CD4-positive, alpha-beta T cell (primary cell): ENCODE data around the gene FMNL2. TPM values are rescaled to one million over a fixed set of nuclear protein-coding genes. Genes with fewer than 3 reads are reported as not detected.
A peak's percentile ranks its signal among the peaks of the same experiment; 100 is the strongest.

ENCODE experiments used
- ATAC-seq: fragments of 200-7000 bp; cut with Tn5 transposase; one replicate; pipeline ENCODE4 v1.10.0; 2022; ENCODE audit warnings: mild to moderate bottlenecking; ENCODE audit not compliant: poor library complexity
- CTCF ChIA-PET: fragments of 350-600 bp; sonication (Branson Sonifier 250); formaldehyde crosslinking; loops from one replicate; lab custom pipeline; 2021; ENCODE audit warnings: antibody characterized with exemption, inconsistent platforms; lab: Charles Lee
- POLR2A ChIA-PET: fragments of 350-600 bp; sonication (Branson Sonifier 250); formaldehyde crosslinking; loops from one replicate; lab custom pipeline; 2021; ENCODE audit warnings: antibody characterized with exemption, inconsistent platforms; lab: Charles Lee
- DNase-seq, 14 experiments: peaks; one replicate each; pipeline ENCODE4 v3.0.0-alpha.2; 2013 to 2020; ENCODE audit warnings: mixed read lengths in 2 of 14
- H3K27ac ChIP-seq, 2 donors: one replicate each; pipeline versions ENCODE4 v1.5.1 to v1.7.0; 2013; ENCODE audit warnings: low read length in 2 of 2, low read depth in 1 of 2, mild to moderate bottlenecking in 1 of 2
- H3K27me3 ChIP-seq, 2 experiments: 1 replicate in 1 of 2; 2 replicates in 1 of 2; pipeline versions ENCODE4 v1.6.1 to v1.7.0; 2013; ENCODE audit warnings: low read length in 2 of 2, control low read depth in 1 of 2, mild to moderate bottlenecking in 1 of 2, moderate library complexity in 1 of 2; ENCODE audit not compliant: insufficient read depth in 2 of 2, control insufficient read depth in 1 of 2
- H3K36me3 ChIP-seq: one replicate; pipeline ENCODE4 v1.6.1; 2013; ENCODE audit warnings: low read length, control low read depth; ENCODE audit not compliant: insufficient read depth
- H3K4me1 ChIP-seq: one replicate; pipeline ENCODE4 v1.6.1; 2013; ENCODE audit warnings: low read length, control low read depth; ENCODE audit not compliant: insufficient read depth
- H3K4me3 ChIP-seq: one replicate; pipeline ENCODE4 v1.5.1; 2013; ENCODE audit warnings: mild to moderate bottlenecking, low read length, moderate library complexity
- H3K9me3 ChIP-seq, 2 experiments: 1 replicate in 1 of 2; 2 replicates in 1 of 2; pipeline versions ENCODE4 v1.6.1 to v1.7.0; 2013; ENCODE audit warnings: low read length in 2 of 2, mild to moderate bottlenecking in 2 of 2, control low read depth in 1 of 2, moderate library complexity in 1 of 2; ENCODE audit not compliant: control insufficient read depth in 1 of 2, insufficient read depth in 1 of 2
- H3K27ac Mint-ChIP-seq: one replicate; pipeline ENCODE4 v1.8.0; 2020; ENCODE audit warnings: mixed read lengths
- H3K27me3 Mint-ChIP-seq: one replicate; pipeline ENCODE4 v1.8.0; 2021; ENCODE audit warnings: mixed read lengths
- H3K36me3 Mint-ChIP-seq: one replicate; pipeline ENCODE4 v1.8.0; 2021; ENCODE audit warnings: low read depth, mixed read lengths
- H3K4me1 Mint-ChIP-seq: one replicate; pipeline ENCODE4 v1.8.0; 2021; ENCODE audit warnings: low read depth, mixed read lengths
- H3K4me3 Mint-ChIP-seq: one replicate; pipeline ENCODE4 v1.8.0; 2020; ENCODE audit warnings: mild to moderate bottlenecking, mixed read lengths
- H3K9me3 Mint-ChIP-seq: one replicate; pipeline ENCODE4 v1.8.0; 2020; ENCODE audit warnings: mixed read lengths
- intact Hi-C, 2 experiments: fragments of 100-400 bp; cut with DNase I in 1 of 2; cut with micrococcal nuclease in 1 of 2; formaldehyde crosslinking; loops; one replicate each; pipeline versions ENCODE4 v1.15.1 to v1.9.0; 2023 to 2025; cut with DNase I, micrococcal nuclease
- total RNA-seq, 174 experiments: library from RNA in 2 of 174; stranded (reverse) in 2 of 174; gene quantifications; one replicate each; pipeline ENCODE4 v1.2.3 and lab custom pipeline; 2021 to 2026
- TF ChIP-seq, protein P1 (sequence below): fragments of 200-600 bp; IDR thresholded peaks from one replicate; pipeline ENCODE4 v1.8.0; 2022; ENCODE audit warnings: antibody characterized with exemption, mild to moderate bottlenecking

The FMNL2 gene
- total RNA-seq, 2 experiments from 2014 or later = 0.30 to 0.31 TPM

DNA sequence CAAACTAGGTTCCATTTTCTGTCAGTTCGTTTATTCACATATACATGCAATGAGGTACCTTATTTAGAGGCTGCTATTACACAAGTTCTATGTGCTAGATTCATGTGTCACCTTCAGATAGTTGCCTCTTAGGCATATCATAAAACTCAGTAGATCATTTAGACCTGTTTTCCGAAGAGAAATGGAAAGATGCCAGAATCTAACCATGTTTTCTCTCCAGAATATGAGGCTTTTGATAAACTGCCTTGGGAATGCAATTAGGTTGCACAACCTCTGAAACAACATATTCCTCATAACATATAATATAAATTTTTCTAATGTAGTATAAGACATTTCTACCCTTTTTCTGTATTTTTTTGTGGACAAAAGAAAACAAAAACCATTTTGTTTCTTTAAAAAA lies 274.2 kb downstream of the FMNL2 start:
- Mint-ChIP-seq H3K36me3 (no peaks in the 10 kb centered on the region), H3K27me3 (no peaks in the 10 kb centered on the region), H3K4me3 (no peak overlapping the region), H3K4me1 (peaks cover 5% of the 10 kb centered on the region), H3K9me3 (no peaks in the 10 kb centered on the region), H3K27ac (no peak overlapping the region)
- CTCF ChIA-PET = no interaction called here
- H3K9me3 ChIP-seq = no peaks in the 10 kb centered on the region
- TF ChIP-seq, protein P1, sequence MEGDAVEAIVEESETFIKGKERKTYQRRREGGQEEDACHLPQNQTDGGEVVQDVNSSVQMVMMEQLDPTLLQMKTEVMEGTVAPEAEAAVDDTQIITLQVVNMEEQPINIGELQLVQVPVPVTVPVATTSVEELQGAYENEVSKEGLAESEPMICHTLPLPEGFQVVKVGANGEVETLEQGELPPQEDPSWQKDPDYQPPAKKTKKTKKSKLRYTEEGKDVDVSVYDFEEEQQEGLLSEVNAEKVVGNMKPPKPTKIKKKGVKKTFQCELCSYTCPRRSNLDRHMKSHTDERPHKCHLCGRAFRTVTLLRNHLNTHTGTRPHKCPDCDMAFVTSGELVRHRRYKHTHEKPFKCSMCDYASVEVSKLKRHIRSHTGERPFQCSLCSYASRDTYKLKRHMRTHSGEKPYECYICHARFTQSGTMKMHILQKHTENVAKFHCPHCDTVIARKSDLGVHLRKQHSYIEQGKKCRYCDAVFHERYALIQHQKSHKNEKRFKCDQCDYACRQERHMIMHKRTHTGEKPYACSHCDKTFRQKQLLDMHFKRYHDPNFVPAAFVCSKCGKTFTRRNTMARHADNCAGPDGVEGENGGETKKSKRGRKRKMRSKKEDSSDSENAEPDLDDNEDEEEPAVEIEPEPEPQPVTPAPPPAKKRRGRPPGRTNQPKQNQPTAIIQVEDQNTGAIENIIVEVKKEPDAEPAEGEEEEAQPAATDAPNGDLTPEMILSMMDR = no peak
- H3K36me3 ChIP-seq = no peaks in the 10 kb centered on the region
- DNase-seq (no peak), ATAC-seq (no peak)
- H3K27ac ChIP-seq = no peak overlapping the region
- H3K4me3 ChIP-seq = no peak overlapping the region
- intact Hi-C loops = no loop called here
- peaks cover 4% of the 10 kb centered on the region for H3K4me1 ChIP-seq
- POLR2A ChIA-PET = no interaction called here
- H3K27me3 ChIP-seq = no peaks in the 10 kb centered on the region

DNA sequence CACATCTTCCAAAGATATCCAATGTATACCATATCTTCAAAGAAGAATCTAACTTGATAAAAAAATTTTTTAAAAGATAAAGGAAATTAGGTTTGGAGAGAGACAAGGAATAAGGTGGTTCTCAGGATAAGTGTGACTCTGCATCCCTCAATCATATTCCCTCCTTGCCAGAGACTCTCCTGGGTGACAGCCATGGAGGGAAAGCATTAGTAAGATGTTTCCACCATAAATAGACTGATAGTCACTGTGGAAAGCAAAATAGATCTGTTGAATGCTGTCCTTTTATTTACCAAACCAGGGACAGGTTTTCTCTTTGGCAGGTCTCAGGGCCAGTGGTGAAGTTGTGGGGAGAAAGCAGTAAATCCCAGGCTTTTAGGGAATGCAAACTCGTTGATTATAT lies 274.7 kb downstream of the FMNL2 start:
- ChIA-PET POLR2A (no interaction called here), CTCF (no interaction called here)
- Mint-ChIP-seq H3K4me1 (peaks cover 5% of the 10 kb centered on the region), H3K27ac (no peak overlapping the region), H3K36me3 (no peaks in the 10 kb centered on the region), H3K27me3 (no peaks in the 10 kb centered on the region), H3K9me3 (no peaks in the 10 kb centered on the region), H3K4me3 (no peak overlapping the region)
- H3K36me3 ChIP-seq = no peaks in the 10 kb centered on the region
- no peaks in the 10 kb centered on the region for H3K9me3 ChIP-seq
- intact Hi-C loops = no loop called here
- no peaks in the 10 kb centered on the region for H3K27me3 ChIP-seq
- no peak for ATAC-seq
- no peak overlapping the region for H3K4me3 ChIP-seq
- DNase-seq = no peak
- no peak overlapping the region for H3K27ac ChIP-seq
- TF ChIP-seq, protein P1 = no peak
- H3K4me1 ChIP-seq = peaks cover 4% of the 10 kb centered on the region

DNA sequence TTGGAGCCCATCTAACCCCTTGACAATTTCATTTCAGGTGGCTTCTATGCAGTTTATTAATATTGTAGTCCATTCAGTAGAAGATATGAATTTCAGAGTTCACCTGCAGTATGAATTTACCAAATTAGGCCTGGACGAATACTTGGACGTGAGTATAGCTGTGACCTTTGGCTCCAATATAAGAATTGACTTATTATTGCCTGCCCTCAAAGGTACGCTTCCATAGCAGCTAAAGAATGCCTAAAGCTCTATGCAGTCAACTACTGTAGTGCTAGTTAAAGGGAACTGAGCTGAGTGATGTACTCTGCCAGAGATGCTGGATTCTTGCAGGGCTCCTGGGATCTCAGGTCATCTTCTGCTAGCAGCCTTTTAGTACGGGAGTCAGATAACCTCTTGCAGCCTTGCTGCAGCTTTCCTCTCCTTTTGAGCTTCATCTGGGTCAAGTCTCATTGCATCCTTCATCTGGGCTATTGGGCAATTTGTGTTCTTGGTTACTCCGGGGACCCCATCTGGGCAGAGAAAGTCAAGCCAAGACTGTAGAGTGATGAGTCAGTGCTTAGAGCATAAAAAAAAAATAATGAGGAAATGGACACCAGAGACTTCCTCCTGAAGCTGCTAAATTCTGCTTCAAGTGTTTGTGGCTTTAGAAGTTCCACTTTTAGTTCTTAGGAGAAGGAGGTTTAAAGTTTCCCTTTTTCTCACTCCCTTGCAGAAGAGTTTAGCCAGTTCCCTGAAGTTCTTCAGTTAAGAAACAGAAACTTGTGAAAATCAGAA lies 276.7 kb downstream of the FMNL2 start:
- no peak overlapping the region for H3K27ac ChIP-seq
- ChIA-PET CTCF (no interaction called here), POLR2A (no interaction called here)
- H3K4me3 ChIP-seq = no peak overlapping the region
- no peaks in the 10 kb centered on the region for H3K36me3 Mint-ChIP-seq
- no peaks in the 10 kb centered on the region for H3K9me3 ChIP-seq
- ATAC-seq = no peak
- H3K27me3 ChIP-seq = no peaks in the 10 kb centered on the region
- TF ChIP-seq, protein P1 = no peak
- H3K27me3 Mint-ChIP-seq = no peaks in the 10 kb centered on the region
- no peak overlapping the region for H3K27ac Mint-ChIP-seq
- H3K4me1 ChIP-seq = peaks cover 4% of the 10 kb centered on the region
- peaks cover 5% of the 10 kb centered on the region for H3K4me1 Mint-ChIP-seq
- no peaks in the 10 kb centered on the region for H3K9me3 Mint-ChIP-seq
- peak in 3 of 14 experiments; percentile 33 to 59 (median 47) for DNase-seq
- H3K36me3 ChIP-seq = no peaks in the 10 kb centered on the region
- no peak overlapping the region for H3K4me3 Mint-ChIP-seq
- intact Hi-C loops = no loop called here
